GM12873 (cell line): ENCODE measurements around the gene CPLX3.

Experiments used
- TF ChIP-seq, protein P1 (sequence below): IDR thresholded peaks from 2 replicates; pipeline ENCODE4 v1.5.1; 2012; ENCODE audit warnings: low read depth, mild to moderate bottlenecking, moderate library complexity, low read length, control low read depth; ENCODE audit not compliant: insufficient read depth; ENCODE audit errors: missing control alignments

CPLX3 gene

DNA sequence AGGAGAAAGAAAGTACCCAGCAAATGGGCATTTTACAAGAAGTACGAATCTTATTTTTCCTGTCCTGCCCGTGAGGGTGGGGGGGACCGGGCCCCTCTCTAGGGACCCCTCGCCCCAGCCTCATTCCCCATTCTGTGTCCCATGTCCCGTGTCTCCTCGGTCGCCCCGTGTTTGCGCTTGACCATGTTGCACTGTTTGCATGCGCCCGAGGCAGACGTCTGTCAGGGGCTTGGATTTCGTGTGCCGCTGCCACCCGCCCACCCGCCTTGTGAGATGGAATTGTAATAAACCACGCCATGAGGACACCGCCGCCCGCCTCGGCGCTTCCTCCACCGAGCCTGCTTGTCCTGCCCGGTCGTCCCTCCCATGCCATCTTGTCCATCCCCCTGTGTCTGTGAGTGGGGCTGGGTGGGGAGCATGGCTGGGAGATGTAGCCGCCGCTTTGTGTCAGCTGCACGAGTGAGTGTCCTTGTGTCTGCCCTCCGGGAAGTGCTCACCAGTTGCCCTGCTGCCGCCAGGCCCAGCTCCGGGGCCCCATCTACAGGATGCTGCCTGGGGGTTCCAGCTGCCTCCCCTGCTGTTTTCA is 23.5 kb upstream of the CPLX3 start:
- TF ChIP-seq, protein P1, sequence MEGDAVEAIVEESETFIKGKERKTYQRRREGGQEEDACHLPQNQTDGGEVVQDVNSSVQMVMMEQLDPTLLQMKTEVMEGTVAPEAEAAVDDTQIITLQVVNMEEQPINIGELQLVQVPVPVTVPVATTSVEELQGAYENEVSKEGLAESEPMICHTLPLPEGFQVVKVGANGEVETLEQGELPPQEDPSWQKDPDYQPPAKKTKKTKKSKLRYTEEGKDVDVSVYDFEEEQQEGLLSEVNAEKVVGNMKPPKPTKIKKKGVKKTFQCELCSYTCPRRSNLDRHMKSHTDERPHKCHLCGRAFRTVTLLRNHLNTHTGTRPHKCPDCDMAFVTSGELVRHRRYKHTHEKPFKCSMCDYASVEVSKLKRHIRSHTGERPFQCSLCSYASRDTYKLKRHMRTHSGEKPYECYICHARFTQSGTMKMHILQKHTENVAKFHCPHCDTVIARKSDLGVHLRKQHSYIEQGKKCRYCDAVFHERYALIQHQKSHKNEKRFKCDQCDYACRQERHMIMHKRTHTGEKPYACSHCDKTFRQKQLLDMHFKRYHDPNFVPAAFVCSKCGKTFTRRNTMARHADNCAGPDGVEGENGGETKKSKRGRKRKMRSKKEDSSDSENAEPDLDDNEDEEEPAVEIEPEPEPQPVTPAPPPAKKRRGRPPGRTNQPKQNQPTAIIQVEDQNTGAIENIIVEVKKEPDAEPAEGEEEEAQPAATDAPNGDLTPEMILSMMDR = no peak

DNA sequence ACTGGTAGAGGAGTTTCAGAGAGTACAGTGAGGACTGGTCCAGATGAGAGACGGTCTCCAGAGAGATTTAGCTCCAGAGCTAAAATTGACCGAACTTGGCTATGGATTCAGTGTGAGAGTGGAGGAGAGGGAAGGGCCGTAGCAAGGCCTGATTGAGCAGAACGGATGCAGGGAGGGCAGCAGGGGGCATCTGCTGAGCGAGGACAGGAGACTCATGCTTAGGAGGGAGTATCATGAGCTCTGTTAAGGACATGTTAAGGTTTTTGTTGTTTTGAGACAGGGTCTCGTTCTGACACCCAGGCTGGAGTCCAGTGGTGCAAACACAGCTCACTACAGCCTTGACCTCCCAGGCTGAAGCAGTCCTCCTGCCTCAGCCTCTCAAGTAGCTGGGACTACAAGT is 21.5 kb upstream of the CPLX3 start:
- TF ChIP-seq, protein P1 = no peak

GRCh38 chr15:74807282-74807681 is 19.1 kb upstream of the CPLX3 start:
- TF ChIP-seq, protein P1 = no peak

GRCh38 chr15:74808078-74808839 is 18.2 kb upstream of the CPLX3 start:
- TF ChIP-seq, protein P1 = no peak

DNA sequence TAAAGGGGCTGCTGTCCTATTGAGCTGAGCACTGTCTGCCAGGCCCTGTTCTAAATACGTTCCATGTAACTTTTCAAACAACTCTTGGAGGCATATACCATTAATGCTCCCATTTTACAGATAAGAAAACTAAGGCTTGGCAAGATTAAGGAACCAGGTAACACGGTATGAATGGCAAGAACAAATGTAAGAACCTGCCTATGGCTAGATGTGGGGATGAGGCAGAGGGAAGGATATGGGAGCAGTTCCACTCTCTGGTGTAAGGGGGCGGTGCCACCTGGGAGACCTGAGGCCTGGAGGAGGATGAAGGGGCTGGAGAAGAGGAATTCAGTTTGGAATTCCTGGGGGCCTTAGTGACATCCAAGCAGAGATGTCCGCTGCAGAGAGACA is 17.6 kb upstream of the CPLX3 start:
- TF ChIP-seq, protein P1 = peak; percentile 24

DNA sequence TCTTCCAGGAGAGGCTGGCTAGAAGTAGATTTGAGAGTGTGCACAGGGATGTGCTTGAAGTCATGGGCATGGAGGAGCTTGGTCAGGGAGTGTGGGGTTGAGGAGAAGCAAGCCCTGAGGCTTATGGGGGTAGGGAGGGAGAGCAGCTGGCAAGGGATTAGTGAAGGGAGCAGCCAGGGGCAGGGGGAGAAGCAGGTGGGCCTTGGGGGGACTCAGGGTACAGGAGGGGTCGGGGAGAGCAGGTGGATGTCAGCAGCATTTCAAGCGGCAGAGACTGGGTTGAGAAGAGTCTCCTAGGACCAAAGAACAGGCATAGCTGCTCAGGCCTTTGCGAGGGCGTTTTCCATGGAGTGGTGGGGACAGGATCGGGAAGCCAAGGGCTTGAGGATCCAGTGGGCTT is 17.2 kb upstream of the CPLX3 start:
- TF ChIP-seq, protein P1 = no peak

DNA sequence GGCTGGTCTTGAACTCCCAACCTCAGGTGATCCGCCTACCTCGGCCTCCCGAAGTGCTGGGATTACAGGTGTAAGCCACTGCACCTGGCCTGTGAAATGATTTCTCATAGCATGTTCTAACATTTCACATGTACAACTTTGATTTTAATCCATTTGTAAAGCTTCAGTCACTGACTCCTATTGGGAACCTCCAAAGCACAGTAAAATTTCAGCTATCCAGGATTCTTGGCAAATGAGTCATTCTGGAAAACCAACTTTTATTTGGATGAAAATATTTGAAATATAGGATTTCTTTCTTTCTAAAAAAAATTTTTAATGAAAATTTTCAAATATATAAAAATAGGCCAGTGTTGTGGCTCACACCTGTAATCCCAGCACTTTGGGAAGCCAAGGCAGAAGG is 16.5 kb upstream of the CPLX3 start:
- TF ChIP-seq, protein P1 = no peak
